ENCODE results near the gene DNAH12. TPM values are rescaled to one million over a fixed set of nuclear protein-coding genes. Genes with fewer than 3 reads are reported as not detected.
A peak's percentile ranks its signal among the peaks of the same experiment; 100 is the strongest.

Gene DNAH12
- total RNA-seq, 1 donor from 2014 or later = 1.2 TPM

- Mint-ChIP-seq H3K27ac (peak within 1 kb of the TSS; percentile 99), H3K36me3 (ENCODE audit: insufficient read depth) (peaks cover 7% of the 10 kb centered on the region), H3K27me3 (no peaks in the 10 kb centered on the region), H3K4me3 (ENCODE audit: low read depth) (peak within 1 kb of the TSS; percentile 91), H3K9me3 (ENCODE audit: low read depth) (no peaks in the 10 kb centered on the region), H3K4me1 (ENCODE audit: low read depth) (peaks cover 14% of the 10 kb centered on the region)
- TF ChIP-seq, protein P1, sequence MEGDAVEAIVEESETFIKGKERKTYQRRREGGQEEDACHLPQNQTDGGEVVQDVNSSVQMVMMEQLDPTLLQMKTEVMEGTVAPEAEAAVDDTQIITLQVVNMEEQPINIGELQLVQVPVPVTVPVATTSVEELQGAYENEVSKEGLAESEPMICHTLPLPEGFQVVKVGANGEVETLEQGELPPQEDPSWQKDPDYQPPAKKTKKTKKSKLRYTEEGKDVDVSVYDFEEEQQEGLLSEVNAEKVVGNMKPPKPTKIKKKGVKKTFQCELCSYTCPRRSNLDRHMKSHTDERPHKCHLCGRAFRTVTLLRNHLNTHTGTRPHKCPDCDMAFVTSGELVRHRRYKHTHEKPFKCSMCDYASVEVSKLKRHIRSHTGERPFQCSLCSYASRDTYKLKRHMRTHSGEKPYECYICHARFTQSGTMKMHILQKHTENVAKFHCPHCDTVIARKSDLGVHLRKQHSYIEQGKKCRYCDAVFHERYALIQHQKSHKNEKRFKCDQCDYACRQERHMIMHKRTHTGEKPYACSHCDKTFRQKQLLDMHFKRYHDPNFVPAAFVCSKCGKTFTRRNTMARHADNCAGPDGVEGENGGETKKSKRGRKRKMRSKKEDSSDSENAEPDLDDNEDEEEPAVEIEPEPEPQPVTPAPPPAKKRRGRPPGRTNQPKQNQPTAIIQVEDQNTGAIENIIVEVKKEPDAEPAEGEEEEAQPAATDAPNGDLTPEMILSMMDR (IDR thresholded peaks at IDR 0.05; ENCODE audit: unreplicated experiment) = peak; percentile 9
- DNase-seq (ENCODE audit: low spot score, unreplicated experiment) = peak; percentile 64
Observed at GRCh38 chr3:57555738-57556458, 11.8 kb upstream of the DNAH12 start, which contains the start of gene PDE12. TSS of gene PDE12 (plus strand) at chr3:57556274. CDS start at chr3:57556380, 106 bp downstream.

GRCh38 chr3:57555306-57555705 is 11.2 kb upstream of the DNAH12 start:
- Mint-ChIP-seq H3K4me1 (ENCODE audit: low read depth) (peaks cover 14% of the 10 kb centered on the region), H3K27ac (peak overlapping the region; percentile 99), H3K27me3 (no peaks in the 10 kb centered on the region), H3K36me3 (ENCODE audit: insufficient read depth) (peaks cover 6% of the 10 kb centered on the region), H3K9me3 (ENCODE audit: low read depth) (no peaks in the 10 kb centered on the region), H3K4me3 (ENCODE audit: low read depth) (peak overlapping the region; percentile 91)
- TF ChIP-seq, protein P1 (IDR thresholded peaks at IDR 0.05; ENCODE audit: unreplicated experiment) = no peak
- DNase-seq (ENCODE audit: low spot score, unreplicated experiment) = no peak

DNA sequence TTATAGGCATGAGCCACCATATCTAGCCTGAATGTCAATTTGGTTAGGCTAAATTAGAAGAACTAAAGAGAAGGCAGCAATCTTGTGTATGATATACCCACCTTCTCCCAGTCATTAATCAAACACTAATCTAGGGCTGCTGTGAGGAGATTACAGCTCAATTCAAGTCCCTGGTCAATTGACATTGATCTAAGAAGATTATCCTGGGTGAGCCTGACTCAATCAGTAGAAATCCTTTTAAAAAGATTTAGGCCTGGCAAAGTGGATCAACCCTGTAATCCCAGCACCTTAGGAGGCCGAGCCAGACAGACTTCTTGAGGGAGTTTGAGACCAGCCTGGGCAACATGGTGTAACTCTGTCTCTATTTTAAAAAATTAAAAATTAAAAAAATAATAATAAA is 2.5 kb upstream of the DNAH12 start:
- no peaks in the 10 kb centered on the region for H3K36me3 Mint-ChIP-seq (ENCODE audit: insufficient read depth)
- peak overlapping the region; percentile 86 for H3K27ac Mint-ChIP-seq
- TF ChIP-seq, protein P1 (IDR thresholded peaks at IDR 0.05; ENCODE audit: unreplicated experiment) = no peak
- H3K9me3 Mint-ChIP-seq (ENCODE audit: low read depth) = no peaks in the 10 kb centered on the region
- H3K27me3 Mint-ChIP-seq = no peaks in the 10 kb centered on the region
- DNase-seq (ENCODE audit: low spot score, unreplicated experiment) = no peak
- no peak overlapping the region for H3K4me3 Mint-ChIP-seq (ENCODE audit: low read depth)
- H3K4me1 Mint-ChIP-seq (ENCODE audit: low read depth) = peaks cover 15% of the 10 kb centered on the region

DNA sequence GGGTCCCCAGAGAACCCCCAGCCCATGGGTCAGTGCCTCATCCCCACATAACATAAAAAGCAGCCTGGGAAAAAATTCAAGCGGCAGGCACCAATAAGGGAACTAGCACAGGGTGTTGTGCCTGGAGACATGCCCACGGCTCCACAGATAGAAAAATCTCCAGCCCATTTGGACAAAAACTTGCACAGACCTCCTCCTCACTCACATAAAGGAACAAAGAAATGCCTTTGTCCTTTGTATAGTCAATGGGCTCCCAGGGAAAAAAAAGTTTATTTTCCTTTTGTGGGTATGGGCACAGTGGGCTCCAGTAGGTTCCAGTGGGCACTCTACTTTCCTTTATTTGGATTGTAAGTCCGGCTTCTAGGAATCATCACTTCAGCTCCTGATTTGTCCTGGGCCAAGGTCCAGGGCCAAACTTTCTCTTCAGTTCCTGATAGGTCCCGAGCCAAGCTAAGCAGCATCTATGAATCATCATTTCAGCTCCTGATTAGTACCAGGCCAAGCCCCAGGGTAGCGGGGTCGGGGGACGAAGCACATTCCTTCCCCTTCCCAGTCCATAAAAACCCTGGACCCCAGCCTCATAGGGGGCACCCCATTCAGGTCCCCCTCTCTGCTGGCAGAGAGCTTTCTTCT is 1.6 kb upstream of the DNAH12 start:
- TF ChIP-seq, protein P1 (IDR thresholded peaks at IDR 0.05; ENCODE audit: unreplicated experiment) = no peak
- Mint-ChIP-seq H3K4me1 (ENCODE audit: low read depth) (peaks cover 15% of the 10 kb centered on the region), H3K27ac (peak overlapping the region; percentile 73), H3K4me3 (ENCODE audit: low read depth) (peak overlapping the region; percentile 37), H3K9me3 (ENCODE audit: low read depth) (no peaks in the 10 kb centered on the region), H3K36me3 (ENCODE audit: insufficient read depth) (no peaks in the 10 kb centered on the region), H3K27me3 (no peaks in the 10 kb centered on the region)
- no peak for DNase-seq (ENCODE audit: low spot score, unreplicated experiment)

DNA sequence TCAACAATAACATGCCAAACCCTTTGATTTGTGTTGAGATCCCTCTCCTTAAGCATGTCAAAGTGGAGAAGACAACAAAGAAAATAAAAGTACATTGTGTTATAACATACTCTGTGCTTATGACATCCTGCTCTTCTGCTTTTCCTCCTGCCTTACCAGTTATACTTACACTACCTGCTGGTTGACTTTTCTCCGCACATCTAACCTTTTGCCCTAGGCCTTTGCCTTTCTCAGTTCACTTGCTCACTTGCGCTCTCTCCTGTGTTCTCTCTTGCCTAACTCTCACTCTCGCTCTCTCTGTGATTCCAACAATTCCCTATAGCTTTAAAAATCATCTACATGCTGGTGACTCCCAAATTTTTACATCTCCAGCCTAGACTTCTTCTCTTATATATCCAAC is 5.7 kb downstream of the DNAH12 start:
- Mint-ChIP-seq H3K9me3 (ENCODE audit: low read depth) (no peaks in the 10 kb centered on the region), H3K4me1 (ENCODE audit: low read depth) (peaks cover 2% of the 10 kb centered on the region), H3K27me3 (no peaks in the 10 kb centered on the region), H3K36me3 (ENCODE audit: insufficient read depth) (peaks cover 2% of the 10 kb centered on the region), H3K4me3 (ENCODE audit: low read depth) (no peak overlapping the region), H3K27ac (no peak overlapping the region)
- TF ChIP-seq, protein P1 (IDR thresholded peaks at IDR 0.05; ENCODE audit: unreplicated experiment) = no peak
- DNase-seq (ENCODE audit: low spot score, unreplicated experiment) = no peak

All from progenitor cell of endocrine pancreas (in vitro differentiated cells).